Erythroblast (primary cell): ENCODE data around the gene TRAF3IP3.

Experiments
- GATA1 ChIP-seq: IDR thresholded peaks from 2 replicates; pipeline ENCODE4 v1.6.1; 2011; ENCODE audit warnings: low read depth, mild to moderate bottlenecking, control low read depth, low read length, moderate library complexity
- POLR2A ChIP-seq: IDR thresholded peaks from 2 replicates; pipeline ENCODE4 v1.6.1; 2011; ENCODE audit warnings: mild to moderate bottlenecking, low read length

- TF ChIP-seq POLR2A, result no peak
- no peak for TF ChIP-seq GATA1
Observed at GRCh38 chr1:209829716-209830115, 73.9 kb downstream of the TRAF3IP3 start.
